ENCODE data around the gene CBX2. TPM values are rescaled to one million over a fixed set of nuclear protein-coding genes. Genes with fewer than 3 reads are reported as not detected.

The CBX2 gene
- total and polyA plus RNA-seq, 2 donors, result 3.1 to 7.0 TPM

DNA sequence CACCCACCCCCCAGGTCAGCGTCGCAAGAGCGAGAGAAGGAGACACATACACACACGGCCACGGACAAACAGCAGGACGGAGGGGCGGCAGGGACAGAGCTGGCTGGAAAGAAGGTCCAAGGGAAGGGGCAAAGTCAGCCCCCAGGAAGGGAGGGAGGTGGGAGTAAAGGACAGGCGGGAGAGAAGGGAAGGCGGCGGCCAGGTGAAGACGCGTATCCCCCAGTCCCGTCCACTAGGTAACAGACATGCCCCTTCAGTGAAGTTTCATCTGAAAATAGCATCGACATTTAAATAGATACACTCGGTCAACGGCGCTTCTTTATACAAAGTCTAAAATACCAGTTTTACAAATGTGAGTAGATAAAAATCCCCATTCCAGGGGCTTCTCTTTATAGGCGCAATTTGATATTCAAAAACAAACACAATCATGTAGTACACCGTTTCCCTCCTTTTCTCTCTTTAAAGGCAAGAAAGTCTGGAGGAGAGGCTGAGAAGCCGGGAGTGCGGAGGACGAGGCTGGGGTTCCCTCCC is 14.5 kb downstream of the CBX2 start:
- WGBS, result 11% methylated on average over 22 of the region's 22 CpGs
- H3K4me1 ChIP-seq (ENCODE audit: insufficient read depth), result peaks cover 2% of the 10 kb centered on the region

GRCh38 chr17:79792984-79793923 is 15.3 kb downstream of the CBX2 start:
- H3K4me3 ChIP-seq (ENCODE audit: low read depth, low read length), result peak overlapping the region; percentile 11
- no peaks in the 10 kb centered on the region for H3K36me3 ChIP-seq (ENCODE audit: insufficient read depth)
- DNase-seq (ENCODE audit: extremely low spot score), result no peak
- 14% methylated on average over 63 of the region's 63 CpGs for WGBS
- peaks cover 2% of the 10 kb centered on the region for H3K4me1 ChIP-seq (ENCODE audit: insufficient read depth)
- H3K27ac ChIP-seq (ENCODE audit: low read depth), result no peak overlapping the region

More for the DNA sequence above, 14.5 kb downstream of the CBX2 start:
- Histone ChIP-seq H3K27ac (ENCODE audit: low read depth) (no peak overlapping the region), H3K4me3 (ENCODE audit: low read depth, low read length) (no peak overlapping the region), H3K36me3 (ENCODE audit: insufficient read depth) (no peaks in the 10 kb centered on the region)
- DNase-seq (ENCODE audit: extremely low spot score), result no peak

GRCh38 chr17:79793924-79794304 is 16.0 kb downstream of the CBX2 start:
- Histone ChIP-seq H3K36me3 (ENCODE audit: insufficient read depth) (no peaks in the 10 kb centered on the region), H3K27ac (ENCODE audit: low read depth) (no peak overlapping the region), H3K4me3 (ENCODE audit: low read depth, low read length) (no peak overlapping the region), H3K4me1 (ENCODE audit: insufficient read depth) (peaks cover 2% of the 10 kb centered on the region)
- DNase-seq (ENCODE audit: extremely low spot score), result no peak
- 37% methylated on average over 3 of the region's 3 CpGs for WGBS

- 80% methylated on average over 47 of the region's 47 CpGs for WGBS
- Histone ChIP-seq H3K4me3 (ENCODE audit: low read depth, low read length) (no peak overlapping the region), H3K27ac (ENCODE audit: low read depth) (no peak overlapping the region), H3K36me3 (ENCODE audit: insufficient read depth) (no peaks in the 10 kb centered on the region), H3K4me1 (ENCODE audit: insufficient read depth) (peaks cover 2% of the 10 kb centered on the region)
- DNase-seq (ENCODE audit: extremely low spot score), result no peak
Observed at GRCh38 chr17:79794659-79795511, 16.9 kb downstream of the CBX2 start.

- no peak overlapping the region for H3K4me3 ChIP-seq (ENCODE audit: low read depth, low read length)
- no peak for DNase-seq (ENCODE audit: extremely low spot score)
- H3K4me1 ChIP-seq (ENCODE audit: insufficient read depth), result peaks cover 2% of the 10 kb centered on the region
- H3K27ac ChIP-seq (ENCODE audit: low read depth), result no peak overlapping the region
- WGBS, result 78% methylated on average over 8 of the region's 8 CpGs
- H3K36me3 ChIP-seq (ENCODE audit: insufficient read depth), result no peaks in the 10 kb centered on the region
Observed at GRCh38 chr17:79795795-79796443, 18.0 kb downstream of the CBX2 start.

GRCh38 chr17:79796444-79796762 is 18.5 kb downstream of the CBX2 start:
- 1% methylated on average over 19 of the region's 19 CpGs for WGBS
- Histone ChIP-seq H3K36me3 (ENCODE audit: insufficient read depth) (no peaks in the 10 kb centered on the region), H3K4me1 (ENCODE audit: insufficient read depth) (peaks cover 2% of the 10 kb centered on the region), H3K27ac (ENCODE audit: low read depth) (no peak overlapping the region), H3K4me3 (ENCODE audit: low read depth, low read length) (peak overlapping the region; percentile 47)
- DNase-seq (ENCODE audit: extremely low spot score), result no peak

DNA sequence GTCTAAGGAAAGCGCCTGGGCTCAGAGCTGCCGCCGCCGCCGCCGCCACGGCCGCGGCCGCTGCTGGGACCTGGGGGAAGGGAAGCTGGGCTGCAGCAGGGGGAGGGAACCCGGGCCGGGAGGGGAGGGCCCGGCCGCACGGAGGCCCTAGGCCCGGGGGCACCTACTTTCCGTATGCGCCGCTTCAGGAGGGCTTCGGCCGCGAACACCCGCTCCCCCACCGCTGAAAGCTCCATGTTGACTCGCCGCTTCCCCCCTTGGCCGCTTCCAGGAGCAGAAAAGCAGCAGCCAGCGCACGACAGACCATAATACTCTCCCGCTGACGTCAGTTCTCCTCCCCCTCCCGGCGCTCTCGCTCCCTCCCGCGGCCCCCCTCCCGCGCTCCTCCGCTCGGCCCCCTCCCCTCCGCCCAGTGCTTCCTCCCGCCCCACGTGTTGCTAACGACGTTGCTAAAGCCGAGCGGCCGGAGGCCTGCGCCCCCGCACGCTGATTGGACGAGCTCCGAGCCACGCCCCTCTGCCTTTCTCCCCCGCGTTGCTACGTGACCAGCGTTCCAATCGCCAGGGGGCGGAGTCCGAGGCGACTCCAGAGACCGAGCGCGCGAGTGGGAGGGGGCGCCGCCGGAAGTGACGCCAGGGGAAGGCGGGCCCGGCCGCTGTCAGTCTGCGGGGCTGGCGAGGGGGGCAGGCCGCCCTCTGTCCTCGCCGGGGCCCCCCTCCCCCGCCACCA is 19.0 kb downstream of the CBX2 start, which contains the start of gene CBX8:
Gene CBX8, minus strand, starts transcription at position 315 of the 729 bp plus-strand sequence. Its CDS starts 79 bp downstream, at position 236.
- H3K4me3 ChIP-seq (ENCODE audit: low read depth, low read length), result peak within 1 kb of the TSS; percentile 47
- no peaks in the 10 kb centered on the region for H3K36me3 ChIP-seq (ENCODE audit: insufficient read depth)
- peak; percentile 97 for DNase-seq (ENCODE audit: extremely low spot score)
- peaks cover 2% of the 10 kb centered on the region for H3K4me1 ChIP-seq (ENCODE audit: insufficient read depth)
- under 1% methylated on average over 79 of the region's 79 CpGs for WGBS
- no peak within 1 kb of the TSS for H3K27ac ChIP-seq (ENCODE audit: low read depth)

- DNase-seq (ENCODE audit: extremely low spot score), result no peak
- WGBS, result 1% methylated on average over 89 of the region's 89 CpGs
- Histone ChIP-seq H3K4me1 (ENCODE audit: insufficient read depth) (peaks cover 2% of the 10 kb centered on the region), H3K36me3 (ENCODE audit: insufficient read depth) (no peaks in the 10 kb centered on the region), H3K27ac (ENCODE audit: low read depth) (no peak overlapping the region), H3K4me3 (ENCODE audit: low read depth, low read length) (peak overlapping the region; percentile 47)
Observed at GRCh38 chr17:79797492-79798298, 19.7 kb downstream of the CBX2 start.

DNA sequence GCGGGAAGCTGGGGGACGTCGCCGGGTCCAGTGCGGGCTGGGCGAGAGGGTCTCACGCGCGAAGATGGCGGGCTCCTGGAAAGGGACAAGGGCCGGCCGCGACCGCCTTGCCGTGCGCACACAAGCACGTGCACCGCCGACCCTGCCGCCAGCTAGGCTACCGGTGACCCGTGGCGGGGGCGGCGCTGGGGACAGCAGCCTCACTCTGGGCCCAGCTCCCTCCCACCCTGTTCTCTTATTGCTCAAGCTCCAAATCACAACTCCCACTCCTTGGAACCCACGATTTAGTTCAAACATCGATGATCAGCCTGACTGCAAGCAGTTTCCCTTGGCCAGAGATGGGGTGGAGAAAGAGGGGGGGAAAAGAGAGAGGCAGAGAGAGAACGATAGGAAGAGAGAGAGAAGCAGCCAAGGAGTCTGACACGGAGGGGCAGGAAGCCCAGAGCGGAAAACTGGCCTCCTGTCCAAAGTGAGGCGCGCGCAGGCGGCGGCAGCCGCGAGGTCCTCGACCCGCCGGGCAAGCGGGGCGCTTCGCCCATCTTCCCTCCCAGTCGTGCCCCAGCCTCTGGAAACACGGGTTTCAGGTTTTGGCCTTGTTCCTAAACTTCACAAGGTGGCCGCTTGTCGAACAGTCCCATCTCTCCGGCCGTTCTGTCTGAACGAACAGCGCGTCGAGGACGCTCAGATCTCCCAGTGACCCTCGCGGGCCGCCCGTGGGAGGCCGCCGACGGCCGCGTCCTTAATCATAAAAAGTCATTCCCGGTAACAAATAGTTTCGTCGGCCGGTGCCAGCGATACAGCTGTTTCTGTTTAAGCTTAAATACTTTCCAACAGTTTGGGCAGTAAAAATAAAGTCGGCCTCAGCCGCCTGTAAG is 20.6 kb downstream of the CBX2 start:
- Histone ChIP-seq H3K4me3 (ENCODE audit: low read depth, low read length) (peak overlapping the region; percentile 47), H3K36me3 (ENCODE audit: insufficient read depth) (no peaks in the 10 kb centered on the region), H3K4me1 (ENCODE audit: insufficient read depth) (no peaks in the 10 kb centered on the region), H3K27ac (ENCODE audit: low read depth) (no peak overlapping the region)
- DNase-seq (ENCODE audit: extremely low spot score), result no peak
- 2% methylated on average over 70 of the region's 70 CpGs for WGBS

DNA sequence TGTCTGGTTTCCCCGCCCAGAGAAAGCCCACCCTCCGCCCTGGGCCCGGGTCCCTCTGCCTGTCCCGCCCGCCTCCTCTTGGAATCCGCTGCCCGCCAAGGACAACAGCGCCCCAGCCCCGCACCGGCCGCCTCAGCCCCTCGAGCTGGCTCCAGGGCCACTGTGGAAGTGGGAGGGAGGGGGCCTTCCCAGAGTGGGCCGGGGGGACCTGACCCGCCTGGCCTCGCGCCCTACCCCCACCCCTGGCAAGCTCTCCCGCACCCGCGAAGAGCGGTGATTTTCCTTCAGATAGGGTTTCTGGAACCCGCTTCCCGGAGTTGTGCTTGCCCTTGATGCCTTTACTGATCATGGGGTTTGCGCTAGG is 21.2 kb downstream of the CBX2 start:
- no peaks in the 10 kb centered on the region for H3K36me3 ChIP-seq (ENCODE audit: insufficient read depth)
- H3K4me1 ChIP-seq (ENCODE audit: insufficient read depth), result no peaks in the 10 kb centered on the region
- H3K4me3 ChIP-seq (ENCODE audit: low read depth, low read length), result no peak overlapping the region
- no peak for DNase-seq (ENCODE audit: extremely low spot score)
- no peak overlapping the region for H3K27ac ChIP-seq (ENCODE audit: low read depth)
- WGBS, result 5% methylated on average over 23 of the region's 23 CpGs

DNA sequence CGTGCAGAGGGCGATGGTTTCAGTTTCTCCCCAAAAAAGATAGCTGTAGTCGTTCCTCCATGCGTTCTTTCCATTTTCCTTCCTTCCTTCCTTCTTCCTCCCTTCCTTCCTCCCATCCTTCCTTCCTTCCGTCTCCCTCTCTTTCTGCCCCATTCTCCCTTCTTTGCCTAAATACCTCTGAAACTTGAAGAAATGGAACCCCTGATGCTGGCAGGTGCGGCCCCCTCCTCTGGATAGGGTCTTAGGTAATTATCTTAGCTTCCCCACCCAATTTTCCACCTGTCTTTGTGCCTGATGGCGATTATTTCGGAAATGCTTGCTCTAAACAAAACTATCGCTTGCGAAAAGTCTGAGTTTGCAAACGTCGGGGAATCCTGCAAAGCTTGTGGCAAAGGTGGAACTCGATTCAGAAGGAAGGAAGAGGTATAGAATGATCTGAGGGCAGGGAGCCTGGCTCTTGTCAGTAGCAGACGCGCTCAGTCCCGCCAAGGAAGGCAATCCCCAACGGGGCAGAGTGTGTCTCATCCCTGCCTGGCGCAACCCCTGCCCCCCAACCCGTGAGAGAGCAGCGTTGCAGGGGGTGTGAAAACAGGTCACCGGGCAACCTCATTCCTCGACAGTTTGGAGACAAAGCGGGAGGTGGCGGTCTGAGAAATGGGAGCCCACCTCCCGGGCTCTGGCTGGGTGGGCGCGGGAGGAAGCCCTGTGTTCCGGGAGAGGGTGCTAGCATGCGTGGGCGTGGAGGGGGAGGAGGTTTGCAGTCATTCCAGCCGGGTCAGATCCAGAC is 21.8 kb downstream of the CBX2 start:
- DNase-seq (ENCODE audit: extremely low spot score), result no peak
- 5% methylated on average over 31 of the region's 31 CpGs for WGBS
- Histone ChIP-seq H3K4me3 (ENCODE audit: low read depth, low read length) (no peak overlapping the region), H3K27ac (ENCODE audit: low read depth) (no peak overlapping the region), H3K36me3 (ENCODE audit: insufficient read depth) (no peaks in the 10 kb centered on the region), H3K4me1 (ENCODE audit: insufficient read depth) (no peaks in the 10 kb centered on the region)
